ENCODE data around the gene GALNS. TPM values are rescaled to one million over a fixed set of nuclear protein-coding genes. Genes with fewer than 3 reads are reported as not detected.

GALNS gene
- total RNA-seq, 4 donors from 2014 or later = 31.1 to 134 (median 43.3) TPM

DNA sequence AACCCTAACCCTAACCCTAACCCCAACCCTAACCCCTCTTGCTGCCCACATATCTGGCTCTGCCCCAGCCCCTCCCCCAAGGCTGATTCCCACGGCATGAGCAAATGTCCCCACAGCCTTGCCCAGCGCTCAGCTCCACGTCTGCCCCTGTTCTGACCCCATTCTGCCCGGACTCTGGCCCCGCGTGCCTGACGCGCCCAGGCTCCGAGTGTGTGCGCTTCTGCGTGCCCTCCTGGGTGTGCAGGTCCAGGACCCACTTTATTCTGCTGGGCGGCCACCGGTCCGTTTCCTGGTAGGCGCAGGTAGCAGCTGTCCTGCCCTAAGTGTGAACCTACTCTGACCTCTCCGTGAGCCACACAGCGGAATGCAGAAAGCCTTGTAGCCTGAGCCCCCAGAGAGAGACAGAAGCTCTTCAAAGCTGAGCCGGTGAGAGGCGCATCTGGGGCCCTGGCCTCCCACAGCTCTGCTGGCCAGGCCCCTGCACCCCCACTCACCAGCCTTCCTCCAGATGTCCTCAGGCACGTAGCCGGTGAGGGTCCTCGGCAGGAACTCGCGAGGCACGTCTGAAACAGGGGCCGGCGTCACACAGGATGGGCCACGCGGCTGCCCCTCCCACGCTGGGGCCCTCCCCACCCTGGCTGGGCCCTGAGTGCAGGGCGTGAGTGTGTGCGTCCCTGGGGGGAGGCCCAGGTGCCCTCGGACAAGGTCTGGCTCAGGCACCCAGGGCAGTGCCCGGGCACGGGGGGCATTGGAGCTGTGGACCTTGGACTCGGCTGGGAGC lies 23.7 kb upstream of the GALNS start:
- Histone ChIP-seq H3K27ac (peak overlapping the region; percentile 28), H3K9me3 (no peaks in the 10 kb centered on the region), H3K36me3 (peaks cover 18% of the 10 kb centered on the region), H3K4me3 (peak overlapping the region; percentile 4), H3K27me3 (no peaks in the 10 kb centered on the region), H3K4me1 (peaks cover 28% of the 10 kb centered on the region)
- 57% methylated on average over 25 of the region's 36 CpGs for WGBS
- no peak for DNase-seq (ENCODE audit: low spot score in 2 of 2)
- TF ChIP-seq EP300 (IDR thresholded peaks at IDR 0.05) (no peak), POLR2A (IDR thresholded peaks at IDR 0.05) (no peak), POLR2AphosphoS5 (IDR thresholded peaks at IDR 0.05) (no peak)
- TF ChIP-seq, protein P1, sequence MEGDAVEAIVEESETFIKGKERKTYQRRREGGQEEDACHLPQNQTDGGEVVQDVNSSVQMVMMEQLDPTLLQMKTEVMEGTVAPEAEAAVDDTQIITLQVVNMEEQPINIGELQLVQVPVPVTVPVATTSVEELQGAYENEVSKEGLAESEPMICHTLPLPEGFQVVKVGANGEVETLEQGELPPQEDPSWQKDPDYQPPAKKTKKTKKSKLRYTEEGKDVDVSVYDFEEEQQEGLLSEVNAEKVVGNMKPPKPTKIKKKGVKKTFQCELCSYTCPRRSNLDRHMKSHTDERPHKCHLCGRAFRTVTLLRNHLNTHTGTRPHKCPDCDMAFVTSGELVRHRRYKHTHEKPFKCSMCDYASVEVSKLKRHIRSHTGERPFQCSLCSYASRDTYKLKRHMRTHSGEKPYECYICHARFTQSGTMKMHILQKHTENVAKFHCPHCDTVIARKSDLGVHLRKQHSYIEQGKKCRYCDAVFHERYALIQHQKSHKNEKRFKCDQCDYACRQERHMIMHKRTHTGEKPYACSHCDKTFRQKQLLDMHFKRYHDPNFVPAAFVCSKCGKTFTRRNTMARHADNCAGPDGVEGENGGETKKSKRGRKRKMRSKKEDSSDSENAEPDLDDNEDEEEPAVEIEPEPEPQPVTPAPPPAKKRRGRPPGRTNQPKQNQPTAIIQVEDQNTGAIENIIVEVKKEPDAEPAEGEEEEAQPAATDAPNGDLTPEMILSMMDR (IDR thresholded peaks at IDR 0.05) = no peak

DNA sequence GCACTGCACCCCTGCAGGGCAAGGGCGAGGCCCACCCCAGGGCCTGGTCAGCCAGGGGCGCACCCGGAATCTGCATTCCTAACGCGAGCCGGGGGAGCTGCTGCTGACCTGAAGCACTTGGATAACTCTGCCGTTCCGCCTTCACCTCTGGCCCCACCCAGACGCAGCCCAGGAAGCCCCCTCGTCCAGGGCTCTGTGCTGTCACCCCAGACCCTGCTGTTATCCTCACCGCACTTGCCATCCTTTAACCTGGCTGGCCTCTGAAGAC lies 23.0 kb upstream of the GALNS start:
- Histone ChIP-seq H3K27me3 (no peaks in the 10 kb centered on the region), H3K36me3 (peaks cover 15% of the 10 kb centered on the region), H3K9me3 (no peaks in the 10 kb centered on the region), H3K4me1 (peaks cover 28% of the 10 kb centered on the region), H3K4me3 (no peak overlapping the region), H3K27ac (no peak overlapping the region)
- TF ChIP-seq POLR2A (IDR thresholded peaks at IDR 0.05) = no peak
- TF ChIP-seq, protein P1 (IDR thresholded peaks at IDR 0.05) = no peak
- TF ChIP-seq EP300 (IDR thresholded peaks at IDR 0.05) = no peak
- TF ChIP-seq POLR2AphosphoS5 (IDR thresholded peaks at IDR 0.05) = no peak
- no peak for DNase-seq (ENCODE audit: low spot score in 2 of 2)
- 72% methylated on average over 2 of the region's 11 CpGs for WGBS

DNA sequence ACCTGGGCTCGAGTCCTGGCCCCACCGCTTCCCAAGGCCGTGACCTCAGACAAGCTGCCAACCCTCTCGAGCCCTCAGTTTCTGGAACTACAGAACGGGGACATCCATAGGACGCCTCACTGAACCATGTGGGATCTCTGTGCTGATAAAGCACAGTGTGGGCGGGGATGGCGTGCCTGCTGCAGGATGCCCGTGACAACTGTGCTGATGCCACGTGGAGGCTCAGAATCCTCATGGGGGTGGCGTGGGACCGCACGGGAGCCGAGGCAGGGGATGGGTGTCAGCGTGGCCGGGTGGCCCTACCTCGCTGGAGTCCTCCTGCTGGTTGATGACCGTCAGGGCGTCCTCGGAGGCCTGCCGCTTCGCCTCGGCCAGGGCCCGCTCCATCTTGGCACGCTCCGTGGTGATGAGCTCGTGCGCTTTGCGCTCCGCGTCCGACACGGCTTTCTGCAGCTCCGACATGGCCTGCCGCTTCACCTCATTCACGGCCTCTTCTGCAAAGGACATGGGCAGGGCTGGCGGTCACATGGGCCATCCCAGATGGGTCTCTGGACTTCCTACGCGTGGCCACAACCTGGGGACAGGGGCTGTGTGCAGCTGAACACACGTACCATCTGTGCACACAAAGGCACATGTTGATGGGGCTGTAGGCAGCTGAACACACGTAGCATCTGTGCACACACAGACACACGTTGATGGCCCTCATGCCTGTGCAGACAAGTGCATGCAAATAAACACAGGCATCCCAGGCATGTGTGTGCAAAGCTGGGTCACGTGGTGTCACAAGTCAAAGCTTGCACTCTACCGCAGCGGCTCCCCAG lies 22.4 kb upstream of the GALNS start:
- DNase-seq (ENCODE audit: low spot score in 2 of 2) = no peak
- peaks cover 11% of the 10 kb centered on the region for H3K36me3 ChIP-seq
- 84% methylated on average over 32 of the region's 45 CpGs for WGBS
- TF ChIP-seq POLR2AphosphoS5 (IDR thresholded peaks at IDR 0.05) (no peak), EP300 (IDR thresholded peaks at IDR 0.05) (no peak), POLR2A (IDR thresholded peaks at IDR 0.05) (no peak)
- TF ChIP-seq, protein P1 (IDR thresholded peaks at IDR 0.05) = no peak
- no peaks in the 10 kb centered on the region for H3K9me3 ChIP-seq
- H3K27ac ChIP-seq = no peak overlapping the region
- no peak overlapping the region for H3K4me3 ChIP-seq
- H3K27me3 ChIP-seq = no peaks in the 10 kb centered on the region
- H3K4me1 ChIP-seq = peaks cover 28% of the 10 kb centered on the region

DNA sequence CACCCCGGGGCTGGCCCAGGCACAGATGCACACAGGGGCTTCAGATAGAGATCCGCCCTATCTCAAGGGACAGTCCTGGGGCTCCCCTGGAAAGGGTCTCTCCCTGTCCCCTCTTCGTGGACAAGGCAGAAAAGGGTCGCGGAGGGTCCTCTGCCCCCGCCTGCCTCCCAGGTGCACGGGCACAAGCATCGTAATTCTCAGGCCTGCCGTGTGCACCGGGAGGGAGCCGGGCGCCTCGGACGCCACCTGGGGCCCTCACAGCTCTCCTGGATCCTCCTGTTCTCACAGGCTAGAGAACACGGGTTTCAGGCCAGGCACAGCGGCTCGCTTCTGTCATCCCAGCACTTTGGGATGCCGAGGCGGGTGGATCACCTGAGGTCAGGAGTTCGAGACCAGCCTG lies 21.6 kb upstream of the GALNS start:
- Histone ChIP-seq H3K9me3 (no peaks in the 10 kb centered on the region), H3K4me1 (peaks cover 28% of the 10 kb centered on the region), H3K27ac (no peak overlapping the region), H3K36me3 (peaks cover 6% of the 10 kb centered on the region), H3K4me3 (no peak overlapping the region), H3K27me3 (no peaks in the 10 kb centered on the region)
- DNase-seq (ENCODE audit: low spot score in 2 of 2) = no peak
- WGBS = 93% methylated on average over 5 of the region's 20 CpGs
- no peak for TF ChIP-seq POLR2A (IDR thresholded peaks at IDR 0.05)
- TF ChIP-seq, protein P1 (IDR thresholded peaks at IDR 0.05) = no peak
- no peak for TF ChIP-seq EP300 (IDR thresholded peaks at IDR 0.05)
- TF ChIP-seq POLR2AphosphoS5 (IDR thresholded peaks at IDR 0.05) = no peak

DNA sequence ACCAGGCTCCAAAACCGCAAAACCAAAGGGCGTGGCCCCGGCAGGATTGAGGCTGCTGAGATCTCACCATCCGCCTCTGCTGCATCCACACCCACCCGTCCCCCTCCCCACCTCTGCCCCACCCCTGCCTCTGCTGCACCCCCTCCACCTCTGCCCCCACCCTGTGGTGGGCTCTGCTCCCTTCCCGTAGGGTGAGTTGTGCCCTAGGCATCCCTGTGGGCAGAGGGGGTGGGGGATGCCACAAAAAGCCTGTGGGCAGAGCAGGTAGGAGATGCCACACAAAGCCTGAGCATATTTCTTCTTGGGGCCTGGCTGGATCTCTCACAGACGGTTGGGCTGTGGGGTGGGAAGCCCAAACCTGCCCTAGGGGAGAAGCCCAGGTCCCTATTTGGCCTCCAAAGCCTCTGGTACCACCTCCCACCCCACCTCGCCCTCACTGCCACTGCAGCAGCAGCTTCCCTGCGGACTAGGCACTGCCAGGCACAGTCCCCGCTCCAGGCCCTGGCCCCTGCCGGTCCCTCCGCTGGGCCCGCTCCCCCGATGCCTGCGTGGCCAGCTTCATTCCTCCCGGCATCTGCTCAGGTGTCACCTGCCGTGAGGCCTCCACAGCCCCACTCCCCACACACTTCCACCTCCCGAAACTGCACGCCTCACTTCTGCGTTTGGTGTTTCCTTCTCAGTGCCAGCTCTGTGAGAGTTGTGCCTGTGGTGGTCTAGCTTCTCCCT lies 21.0 kb upstream of the GALNS start:
- peaks cover 6% of the 10 kb centered on the region for H3K36me3 ChIP-seq

More for the DNA sequence above, 21.0 kb upstream of the GALNS start:
- Histone ChIP-seq H3K4me3 (no peak overlapping the region), H3K4me1 (peaks cover 25% of the 10 kb centered on the region), H3K27me3 (no peaks in the 10 kb centered on the region), H3K27ac (no peak overlapping the region), H3K9me3 (no peaks in the 10 kb centered on the region)
- no peak for TF ChIP-seq POLR2AphosphoS5 (IDR thresholded peaks at IDR 0.05)
- no peak for TF ChIP-seq POLR2A (IDR thresholded peaks at IDR 0.05)
- TF ChIP-seq EP300 (IDR thresholded peaks at IDR 0.05) = no peak
- TF ChIP-seq, protein P1 (IDR thresholded peaks at IDR 0.05) = no peak
- no peak for DNase-seq (ENCODE audit: low spot score in 2 of 2)
- WGBS = 91% methylated on average over 13 of the region's 20 CpGs
